IMR-90 (cell line): Measurements from ENCODE around the gene GSN.
A peak's percentile ranks its signal among the peaks of the same experiment; 100 is the strongest.

Experiments used
- BHLHE40 ChIP-seq: fragments of 150-350 bp; IDR thresholded peaks from 2 replicates; pipeline ENCODE4 v1.6.1; 2016; ENCODE audit warnings: mild to moderate bottlenecking, low read depth, low read length
- CEBPB ChIP-seq: IDR thresholded peaks from 2 replicates; pipeline ENCODE4 v1.6.1; 2012; ENCODE audit warnings: low read depth, low read length, improper control_type of control experiment
- CHD1 ChIP-seq: IDR thresholded peaks from 2 replicates; pipeline ENCODE4 v1.6.1; 2012; ENCODE audit warnings: low read depth, low read length, improper control_type of control experiment
- CTCF ChIP-seq: conservative IDR thresholded peaks from 2 replicates; pipeline ENCODE4 v1.5.1; 2012; ENCODE audit warnings: mild to moderate bottlenecking, low read depth, low read length, improper control_type of control experiment
- MAFK ChIP-seq: IDR thresholded peaks from 2 replicates; pipeline ENCODE4 v1.6.1; 2012; ENCODE audit warnings: low read depth, low read length, improper control_type of control experiment
- MAZ ChIP-seq: IDR thresholded peaks from 2 replicates; pipeline ENCODE4 v1.6.1; 2012; ENCODE audit warnings: low read depth, mild to moderate bottlenecking, low read length, improper control_type of control experiment, moderate library complexity, borderline replicate concordance
- MXI1 ChIP-seq: IDR thresholded peaks from 2 replicates; pipeline ENCODE4 v1.6.1; 2012; ENCODE audit warnings: low read depth, mild to moderate bottlenecking, low read length, moderate library complexity, borderline replicate concordance
- POLR2A ChIP-seq: IDR thresholded peaks from 2 replicates; pipeline ENCODE4 v1.6.1; 2012; ENCODE audit warnings: mild to moderate bottlenecking, low read depth, low read length
- RAD21 ChIP-seq: IDR thresholded peaks from 2 replicates; pipeline ENCODE4 v1.6.1; 2012; ENCODE audit warnings: low read length, improper control_type of control experiment
- RCOR1 ChIP-seq: IDR thresholded peaks from 2 replicates; pipeline ENCODE4 v1.6.1; 2012; ENCODE audit warnings: mild to moderate bottlenecking, low read length, improper control_type of control experiment; ENCODE audit not compliant: insufficient replicate concordance
- RFX5 ChIP-seq: IDR thresholded peaks from 2 replicates; pipeline ENCODE4 v1.8.0; 2012; ENCODE audit warnings: low read depth, mild to moderate bottlenecking, low read length, moderate library complexity
- SMC3 ChIP-seq: fragments of 150-350 bp; IDR thresholded peaks from 2 replicates; pipeline ENCODE4 v1.6.1; 2016; ENCODE audit warnings: low read depth, mild to moderate bottlenecking, antibody characterized with exemption, low read length, moderate library complexity
- USF2 ChIP-seq: fragments of 150-350 bp; IDR thresholded peaks from 2 replicates; pipeline ENCODE4 v1.6.1; 2017; ENCODE audit warnings: mild to moderate bottlenecking, antibody characterized with exemption, low read length, low read depth

GRCh38 chr9:121267689-121268597 lies at the start of gene GSN:
- TF ChIP-seq BHLHE40 (no peak), CTCF (no peak), POLR2A (no peak), CEBPB (no peak), MXI1 (no peak), MAFK (no peak), RAD21 (no peak), SMC3 (no peak), RCOR1 (no peak), USF2 (no peak), RFX5 (no peak), MAZ (peak; percentile 34; the same call in 1 of the 2 replicates), CHD1 (no peak)
